PFSK-1 (cell line): ENCODE results near the gene PSMD4.

Source experiments
- POLR2AphosphoS5 ChIP-seq: IDR thresholded peaks from 2 replicates; pipeline ENCODE4 v1.6.1; 2012; ENCODE audit warnings: low read depth, mild to moderate bottlenecking, control low read depth, low read length, moderate library complexity
- REST ChIP-seq, 2 experiments: IDR thresholded peaks; 2 replicates each; pipeline versions ENCODE4 v1.6.1 to v1.8.0; 2011 to 2012; ENCODE audit warnings: low read depth in 2 of 2, low read length in 2 of 2, control low read depth in 1 of 2, inconsistent platforms in 1 of 2, mild to moderate bottlenecking in 1 of 2, moderate library complexity in 1 of 2; ENCODE audit not compliant: insufficient read depth in 1 of 2
- SIN3A ChIP-seq: IDR thresholded peaks from 2 replicates; pipeline ENCODE4 v1.6.1; 2012; ENCODE audit warnings: mild to moderate bottlenecking, low read length, moderate library complexity, borderline replicate concordance; ENCODE audit not compliant: insufficient read depth

DNA sequence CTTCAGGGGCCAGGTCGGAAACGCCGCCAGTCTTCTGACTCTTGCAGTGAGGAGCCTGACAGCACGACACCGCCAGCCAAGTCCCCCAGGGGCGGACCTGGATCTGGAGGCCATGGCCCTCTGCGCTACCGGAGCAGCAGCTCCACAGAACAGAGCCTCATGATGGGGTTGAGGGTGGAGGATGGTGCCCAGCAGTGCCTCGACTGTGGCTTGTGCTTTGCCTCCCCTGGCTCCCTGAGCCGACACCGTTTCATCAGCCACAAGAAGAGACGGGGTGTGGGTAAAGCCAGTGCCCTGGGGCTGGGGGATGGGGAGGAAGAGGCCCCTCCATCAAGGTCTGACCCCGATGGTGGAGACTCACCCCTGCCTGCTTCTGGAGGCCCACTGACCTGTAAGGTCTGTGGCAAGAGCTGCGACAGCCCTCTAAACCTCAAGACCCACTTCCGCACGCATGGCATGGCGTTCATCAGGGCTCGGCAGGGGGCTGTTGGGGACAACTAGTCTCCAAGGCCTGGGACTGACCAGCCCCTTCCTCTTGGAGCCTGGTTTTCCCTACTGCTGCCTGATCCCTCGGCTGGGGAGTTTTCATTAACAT is 36.3 kb downstream of the PSMD4 start:
- no peak; the same call in 1 of the 2 replicates for TF ChIP-seq POLR2AphosphoS5
- no peak for TF ChIP-seq SIN3A
- TF ChIP-seq REST (IDR thresholded peaks at IDR 0.05; ENCODE audit: insufficient read depth in 1 of 2, low read depth in 2 of 2, low read length in 2 of 2): no peak
